ENCODE results near the gene IFT25. TPM values are rescaled to one million over a fixed set of nuclear protein-coding genes. Genes with fewer than 3 reads are reported as not detected.

Gene IFT25
- total RNA-seq, 6 experiments from 2014 or later, result 11.7 to 19.3 (median 12.9) TPM

- no peak for DNase-seq
- no peak for TF ChIP-seq POLR2A (IDR thresholded peaks at IDR 0.05)
- TF ChIP-seq CTCF (IDR thresholded peaks at IDR 0.05), result no peak
- Histone ChIP-seq H3K9me3 (no peaks in the 10 kb centered on the region), H3K27me3 (no peaks in the 10 kb centered on the region), H3K36me3 (peaks cover 0 to 65% (median 16%) of the 10 kb centered on the region in 4 donors), H3K4me3 (no peak overlapping the region), H3K27ac (no peak overlapping the region), H3K4me1 (peaks cover 0 to 3% (median 0%) of the 10 kb centered on the region in 4 donors)
- 59% methylated on average over 5 of the region's 5 CpGs for WGBS (ENCODE audit: insufficient coverage, low coverage, low lambda C conversion rate, missing lambda C conversion rate)
- ATAC-seq, result no peak
- intact Hi-C loops (cut with DNase I), result no loop called here
Measured at GRCh38 chr1:53871773-53872484, 73.6 kb downstream of the IFT25 start.

Other genes with a start within 250 kb of the IFT25 start
- gene GLIS1, start 206.5 kb downstream of the IFT25 start, total RNA-seq, result not detected
- gene NDC1, start 107.4 kb downstream of the IFT25 start, total RNA-seq, result 10 to 100 TPM in 2 of 6 experiments, 1 to 10 TPM in 4; 4.3 to 10.9 (median 5.7) TPM
- gene YIPF1, start 55.9 kb downstream of the IFT25 start, total RNA-seq, result 10 to 100 TPM; 20.5 to 34.5 (median 25.4) TPM
- 100 to 1,000 TPM in 3 of 6 experiments, 10 to 100 TPM in 3; 27.2 to 132 (median 72.1) TPM for gene DIO1, start 51.5 kb downstream of the IFT25 start, total RNA-seq
- 10 to 100 TPM in 4 of 6 experiments, 1 to 10 TPM in 2; 9.7 to 19.9 (median 14.8) TPM for gene LRRC42, start 651 bp upstream of the IFT25 start, total RNA-seq
- gene LDLRAD1, start 72.5 kb upstream of the IFT25 start, total RNA-seq, result under 1 TPM in 2 of 6 experiments, not detected in 4; 0.44 to 0.57 TPM
- 100 to 1,000 TPM; 133 to 379 (median 280) TPM for gene TMEM59, start 107.5 kb upstream of the IFT25 start, total RNA-seq
- 1 to 10 TPM; 1.2 to 2.9 (median 1.8) TPM for gene TCEANC2, start 107.9 kb upstream of the IFT25 start, total RNA-seq
- not detected for gene CDCP2, start 207.3 kb upstream of the IFT25 start, total RNA-seq